GM12801 (cell line): ENCODE results near the gene PPRC1.

ENCODE experiments used
- TF ChIP-seq, protein P1 (sequence below): IDR thresholded peaks from one replicate; pipeline ENCODE4 v1.5.1; 2011; ENCODE audit warnings: control low read depth; ENCODE audit not compliant: insufficient read length; ENCODE audit errors: extremely low read depth

PPRC1 gene

GRCh38 chr10:102151774-102152544, 19.1 kb downstream of the PPRC1 start, which contains the start of gene NOLC1:
Gene NOLC1 (plus strand): TSS chr10:102152389. CDS start chr10:102152411, 22 bp downstream.
- TF ChIP-seq, protein P1, sequence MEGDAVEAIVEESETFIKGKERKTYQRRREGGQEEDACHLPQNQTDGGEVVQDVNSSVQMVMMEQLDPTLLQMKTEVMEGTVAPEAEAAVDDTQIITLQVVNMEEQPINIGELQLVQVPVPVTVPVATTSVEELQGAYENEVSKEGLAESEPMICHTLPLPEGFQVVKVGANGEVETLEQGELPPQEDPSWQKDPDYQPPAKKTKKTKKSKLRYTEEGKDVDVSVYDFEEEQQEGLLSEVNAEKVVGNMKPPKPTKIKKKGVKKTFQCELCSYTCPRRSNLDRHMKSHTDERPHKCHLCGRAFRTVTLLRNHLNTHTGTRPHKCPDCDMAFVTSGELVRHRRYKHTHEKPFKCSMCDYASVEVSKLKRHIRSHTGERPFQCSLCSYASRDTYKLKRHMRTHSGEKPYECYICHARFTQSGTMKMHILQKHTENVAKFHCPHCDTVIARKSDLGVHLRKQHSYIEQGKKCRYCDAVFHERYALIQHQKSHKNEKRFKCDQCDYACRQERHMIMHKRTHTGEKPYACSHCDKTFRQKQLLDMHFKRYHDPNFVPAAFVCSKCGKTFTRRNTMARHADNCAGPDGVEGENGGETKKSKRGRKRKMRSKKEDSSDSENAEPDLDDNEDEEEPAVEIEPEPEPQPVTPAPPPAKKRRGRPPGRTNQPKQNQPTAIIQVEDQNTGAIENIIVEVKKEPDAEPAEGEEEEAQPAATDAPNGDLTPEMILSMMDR, result no peak

- TF ChIP-seq, protein P1, result no peak
These were observed 19.7 kb downstream of the PPRC1 start for GRCh38 chr10:102152545-102152890.

- TF ChIP-seq, protein P1, result no peak
These were observed 20.3 kb downstream of the PPRC1 start for GRCh38 chr10:102153093-102153620.

GRCh38 chr10:102154466-102155116, 21.8 kb downstream of the PPRC1 start:
- TF ChIP-seq, protein P1, result no peak

DNA sequence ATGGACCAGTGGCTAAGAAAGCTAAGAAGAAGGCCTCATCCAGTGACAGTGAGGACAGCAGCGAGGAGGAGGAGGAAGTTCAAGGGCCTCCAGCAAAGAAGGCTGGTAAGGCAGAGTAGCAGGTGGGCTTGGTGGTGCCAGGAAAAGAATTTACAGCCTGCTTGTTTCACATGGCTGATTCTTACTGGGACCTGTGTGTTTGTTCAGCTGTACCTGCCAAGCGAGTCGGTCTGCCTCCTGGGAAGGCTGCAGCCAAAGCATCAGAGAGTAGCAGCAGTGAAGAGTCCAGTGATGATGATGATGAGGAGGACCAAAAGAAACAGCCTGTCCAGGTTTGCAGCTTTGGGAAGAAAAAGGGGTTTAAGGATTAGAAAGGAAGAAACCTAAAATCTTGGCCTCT, 24.4 kb downstream of the PPRC1 start:
- TF ChIP-seq, protein P1, result no peak

GRCh38 chr10:102159051-102159597, 26.3 kb downstream of the PPRC1 start:
- TF ChIP-seq, protein P1, result no peak

DNA sequence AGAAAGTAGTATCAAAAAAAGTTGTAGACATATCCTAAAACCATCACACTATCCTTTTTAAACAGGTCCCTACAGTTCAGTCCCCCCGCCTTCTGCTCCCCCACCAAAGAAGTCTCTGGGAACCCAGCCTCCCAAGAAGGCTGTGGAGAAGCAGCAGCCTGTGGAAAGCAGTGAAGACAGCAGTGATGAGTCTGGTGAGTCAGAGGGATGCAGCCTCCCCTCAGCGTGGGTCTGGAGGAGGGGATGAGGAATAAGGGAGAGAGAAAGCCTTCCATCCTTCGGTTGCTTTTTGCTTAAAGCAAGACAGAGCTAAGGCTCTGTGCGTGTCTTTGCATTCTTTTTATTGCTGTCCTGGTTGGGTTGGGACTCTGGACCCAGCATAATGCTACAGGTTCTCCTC, 27.0 kb downstream of the PPRC1 start:
- TF ChIP-seq, protein P1, result no peak
